Measurements from ENCODE around the gene CBX8. TPM values are rescaled to one million over a fixed set of nuclear protein-coding genes. Genes with fewer than 3 reads are reported as not detected.

Gene CBX8
- total RNA-seq, 1 donor from 2014 or later = 2.0 TPM

DNA sequence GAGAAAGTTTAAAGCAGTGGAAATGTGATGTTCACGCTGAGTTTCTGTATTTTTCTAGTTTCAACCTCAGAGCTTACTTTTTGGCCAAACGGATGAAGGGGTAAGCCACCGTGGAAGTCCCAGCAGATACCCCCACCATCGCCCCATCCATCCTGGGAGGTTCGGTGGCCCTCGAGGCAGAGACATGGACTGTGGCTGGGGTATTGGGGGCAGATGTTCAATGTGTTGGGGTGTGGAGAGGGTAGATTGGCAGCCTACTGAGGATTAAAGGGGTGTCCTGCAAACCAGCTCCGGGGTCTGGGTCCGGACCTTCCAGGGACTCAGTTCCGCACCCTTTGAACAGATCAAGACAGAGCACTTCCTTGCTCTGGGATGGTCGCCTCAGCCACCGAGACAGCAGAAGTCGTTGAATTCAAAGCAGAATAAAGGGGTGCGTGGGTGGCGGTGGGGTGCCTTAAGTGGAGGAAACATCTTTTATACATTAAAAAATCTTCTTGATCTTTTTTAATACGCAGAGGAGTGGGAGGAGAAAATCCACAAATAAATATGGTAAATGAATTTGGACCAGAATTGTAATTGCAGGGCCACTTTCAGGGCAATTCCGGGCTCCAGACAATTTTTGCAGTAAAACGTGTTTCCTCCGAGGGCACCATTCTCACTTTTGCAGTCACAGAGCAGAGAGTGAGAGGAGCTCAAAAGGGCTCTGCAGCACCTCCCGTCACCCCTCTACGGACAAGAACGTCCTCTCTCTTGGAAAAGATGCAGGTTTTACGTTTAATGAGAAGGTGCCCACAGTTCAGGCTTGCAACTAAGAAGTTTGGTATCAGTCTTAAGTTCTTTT lies 8.2 kb upstream of the CBX8 start:
- DNase-seq (ENCODE audit: low read depth in 2 of 2) = no peak

DNA sequence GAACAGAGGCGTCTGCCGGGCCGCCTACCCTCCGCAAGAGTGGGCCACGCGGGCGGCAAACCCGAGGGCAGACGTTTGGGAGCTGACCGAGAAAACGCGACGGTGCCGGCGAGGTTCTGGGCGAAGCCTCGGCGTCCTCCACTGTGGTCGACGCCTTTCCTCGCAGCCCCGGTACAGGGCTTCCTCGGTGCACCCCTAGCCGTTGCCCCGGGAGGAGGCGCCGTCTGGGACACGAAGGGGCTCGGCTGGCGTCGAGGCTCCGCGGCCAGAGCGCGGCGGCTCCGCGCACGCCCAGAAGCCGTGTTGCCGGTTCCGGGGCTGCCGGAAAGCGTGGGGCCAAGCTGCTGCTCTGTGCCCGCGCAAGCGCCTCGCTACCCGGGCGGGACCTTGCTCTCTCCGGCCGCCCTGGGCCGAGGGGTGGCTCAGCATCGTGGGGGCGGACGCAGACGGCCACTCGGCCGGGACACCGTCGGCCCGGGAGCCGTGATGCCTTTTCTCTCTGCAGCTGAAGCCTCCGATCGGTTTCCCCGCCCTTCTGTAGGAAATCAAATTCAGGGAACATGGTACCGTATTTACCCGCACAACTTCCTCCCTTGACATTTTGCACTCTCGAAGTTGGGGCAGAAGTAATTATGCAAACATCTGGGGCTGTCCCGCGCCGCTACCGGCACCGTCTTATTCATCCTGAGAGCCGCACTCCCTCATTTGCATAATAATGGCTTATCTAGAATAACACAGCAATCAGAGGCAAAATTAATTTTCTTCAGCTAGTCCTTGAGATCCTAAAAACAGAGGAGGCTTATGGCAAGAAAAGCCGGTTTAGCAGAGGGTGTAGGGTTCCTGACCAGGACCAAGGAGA lies 7.3 kb upstream of the CBX8 start:
- no peak for DNase-seq (ENCODE audit: low read depth in 2 of 2)

- no peak for DNase-seq (ENCODE audit: low read depth in 2 of 2)
Measured at GRCh38 chr17:79803421-79803996, 6.6 kb upstream of the CBX8 start.

- no peak for DNase-seq (ENCODE audit: low read depth in 2 of 2)
Measured at GRCh38 chr17:79802736-79803420, 6.0 kb upstream of the CBX8 start.

DNA sequence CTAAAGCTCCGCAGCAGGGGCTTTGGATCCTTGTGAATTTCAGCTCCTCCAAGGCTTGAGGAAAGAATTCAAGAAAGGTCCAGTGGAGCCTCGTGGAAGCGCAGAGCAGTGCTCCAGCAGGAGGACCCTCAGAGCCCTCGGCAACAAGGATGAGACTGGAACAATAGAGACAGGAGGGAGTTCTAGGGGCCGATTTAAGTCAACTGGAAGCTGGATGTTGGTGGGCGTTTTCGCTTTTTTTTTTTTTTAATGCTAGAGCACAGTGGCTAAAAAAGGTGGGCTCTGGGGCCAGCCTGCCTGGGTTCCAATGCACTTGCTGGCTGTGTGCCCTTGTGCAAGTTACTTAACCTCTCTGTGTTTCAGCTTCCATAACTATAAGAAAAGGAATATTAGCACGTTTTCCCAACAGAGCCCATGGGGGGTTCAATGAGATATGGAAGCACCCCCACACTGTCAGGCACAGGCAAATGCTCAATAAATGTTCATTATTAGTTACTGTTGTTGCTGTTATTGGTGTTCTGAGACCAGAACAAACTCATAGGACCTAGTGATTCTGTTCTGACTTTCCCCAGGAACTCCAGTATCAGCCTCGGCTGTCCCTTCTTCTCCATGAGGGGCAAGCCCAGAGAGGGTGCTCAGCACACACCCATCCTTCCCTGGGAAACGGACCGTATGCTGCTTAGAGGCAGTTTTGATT lies 5.3 kb upstream of the CBX8 start:
- no peak for DNase-seq (ENCODE audit: low read depth in 2 of 2)

DNA sequence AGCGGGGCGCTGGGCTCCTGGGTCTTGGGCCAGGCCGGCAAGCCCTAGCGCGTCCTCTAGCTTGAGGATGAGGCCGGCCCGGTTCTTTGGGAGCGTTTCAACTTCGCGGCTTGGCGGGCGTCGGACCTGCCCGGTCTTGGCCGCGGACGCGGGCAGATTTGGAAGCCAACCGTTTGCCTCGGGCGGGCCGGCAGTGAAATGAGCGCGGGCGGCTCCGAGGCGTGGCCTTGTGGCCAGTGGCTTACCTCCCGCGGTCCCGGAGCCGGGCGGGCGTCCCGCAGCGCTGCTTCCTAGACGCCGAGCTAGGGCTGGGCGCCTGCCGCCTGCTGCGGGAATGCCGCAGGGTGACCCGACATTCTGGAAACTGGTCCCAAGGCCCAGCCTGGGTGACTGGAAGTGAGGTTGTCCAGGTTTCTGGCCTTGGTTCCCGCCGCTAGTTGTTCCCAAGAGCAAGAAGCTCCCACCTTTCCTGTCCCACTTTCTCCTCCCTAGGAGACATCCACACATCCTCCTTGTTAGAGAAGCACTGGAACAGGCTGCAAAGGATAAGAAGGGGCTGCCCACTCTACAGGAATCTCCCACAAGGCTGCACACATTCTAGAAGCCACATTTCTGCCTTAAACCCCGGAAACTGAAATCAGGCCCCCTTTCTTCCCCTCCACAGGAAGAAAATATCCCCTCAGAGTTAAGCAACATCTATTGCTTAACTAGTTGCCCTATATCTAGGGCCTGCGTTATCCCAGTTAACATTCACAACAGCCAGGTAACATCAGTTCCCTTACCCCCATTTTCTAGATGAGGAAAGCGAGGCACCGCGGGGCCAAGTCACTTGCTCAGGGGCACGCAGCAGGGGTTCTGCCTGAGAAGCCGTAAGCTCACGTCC lies 4.5 kb upstream of the CBX8 start:
- no peak for DNase-seq (ENCODE audit: low read depth in 2 of 2)

DNA sequence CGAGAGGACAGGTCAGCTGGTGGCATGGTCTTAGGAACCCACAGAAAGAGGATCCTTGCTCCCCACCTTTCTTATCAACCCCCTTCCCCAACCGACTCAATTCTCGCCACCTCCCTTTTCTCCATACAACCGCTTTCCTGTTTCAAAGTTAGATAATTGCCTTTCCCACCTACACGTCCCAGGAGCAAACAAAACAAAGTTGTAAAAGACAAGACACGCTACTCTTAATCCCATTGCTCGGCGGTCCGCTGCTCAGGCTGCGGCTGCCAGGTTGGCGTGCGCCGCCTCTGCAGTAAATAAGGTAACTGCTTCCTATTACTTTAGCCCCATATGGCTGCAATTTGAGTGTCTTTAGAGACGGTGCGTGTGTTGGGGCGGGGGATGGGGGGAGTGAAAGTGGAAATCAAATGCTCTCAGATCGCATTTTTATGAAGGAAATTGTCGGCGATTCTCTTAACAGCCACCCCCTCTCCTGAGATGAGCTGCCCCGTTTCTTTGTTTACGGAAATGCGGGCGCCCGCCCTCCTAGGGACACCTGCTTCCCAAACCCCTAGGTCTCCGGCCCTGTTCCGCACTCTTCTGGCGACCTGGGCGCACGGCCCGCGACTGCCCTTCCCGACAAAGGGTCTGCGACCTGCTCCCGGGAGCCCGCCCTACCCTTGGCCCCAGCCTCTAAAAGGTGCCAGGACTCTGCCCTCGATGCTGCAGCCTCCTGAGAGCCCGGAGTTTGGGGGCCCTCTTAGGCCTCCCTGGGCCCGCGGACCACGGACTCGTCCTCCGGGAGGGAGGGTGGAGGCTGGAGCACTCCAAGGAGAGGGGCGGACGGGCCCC lies 3.7 kb upstream of the CBX8 start:
- no peak for DNase-seq (ENCODE audit: low read depth in 2 of 2)

GRCh38 chr17:79799538-79800324 lies 2.9 kb upstream of the CBX8 start:
- DNase-seq (ENCODE audit: low read depth in 2 of 2) = no peak

- DNase-seq (ENCODE audit: low read depth in 2 of 2) = no peak
Measured at GRCh38 chr17:79799174-79799537, 2.3 kb upstream of the CBX8 start.

GRCh38 chr17:79798299-79799173 lies 1.7 kb upstream of the CBX8 start:
- DNase-seq (ENCODE audit: low read depth in 2 of 2) = no peak

DNA sequence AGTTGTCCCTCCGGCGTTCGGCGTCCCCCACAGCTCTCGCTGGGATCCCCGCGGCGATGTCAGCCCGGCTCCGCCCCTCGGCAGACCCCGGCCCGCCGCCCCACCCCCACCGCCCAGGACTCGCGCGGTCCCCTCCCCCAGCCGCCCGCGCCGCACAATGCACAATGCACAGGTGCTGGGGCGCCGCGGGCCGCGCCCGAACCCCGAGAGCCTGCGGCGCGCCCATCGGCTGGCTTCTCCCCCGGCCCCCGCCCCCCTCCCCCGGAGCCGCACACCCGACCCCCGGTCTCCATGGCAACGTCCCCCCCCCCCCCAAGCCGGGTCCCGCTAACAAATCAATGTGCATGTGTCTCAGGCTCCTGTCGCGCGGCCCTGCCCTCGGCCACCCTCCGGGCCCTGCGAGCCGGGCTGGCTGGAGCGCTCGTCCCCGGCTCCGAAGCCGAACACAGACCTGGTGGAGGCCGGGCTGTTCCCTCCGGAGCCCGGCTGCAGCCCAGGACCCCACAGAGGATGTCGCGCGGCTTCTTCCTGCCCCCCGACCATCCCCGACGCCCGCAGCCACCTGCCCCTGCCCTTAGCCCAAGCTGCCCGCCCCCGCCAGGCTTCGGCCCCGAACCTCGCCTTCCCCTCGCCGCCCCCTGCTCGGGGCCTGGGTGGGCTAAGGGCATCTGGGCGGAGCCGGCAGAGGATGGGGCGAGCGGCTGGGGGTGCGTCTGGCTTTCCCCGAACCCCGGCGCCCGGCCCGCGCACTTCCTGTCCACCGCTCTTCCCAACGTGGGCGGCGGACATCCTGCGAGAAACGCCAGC lies 818 bp upstream of the CBX8 start:
- no peak for DNase-seq (ENCODE audit: low read depth in 2 of 2)

DNA sequence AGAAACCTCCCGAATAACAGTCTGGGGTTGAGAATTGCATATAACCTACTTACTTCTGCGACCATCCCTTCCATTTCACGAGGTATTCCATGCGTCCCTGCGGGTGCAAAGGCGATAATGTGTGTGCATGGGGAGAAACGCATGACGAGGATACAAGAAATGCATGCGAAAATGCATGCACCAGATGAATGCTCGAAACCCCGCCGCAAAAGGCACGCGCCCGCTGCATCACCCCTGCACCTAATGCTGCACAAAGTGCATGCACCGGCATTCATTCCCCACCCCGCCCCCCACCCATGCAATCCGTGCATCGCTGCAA lies 474 bp downstream of the CBX8 start:
- no peak for DNase-seq (ENCODE audit: low read depth in 2 of 2)

DNA sequence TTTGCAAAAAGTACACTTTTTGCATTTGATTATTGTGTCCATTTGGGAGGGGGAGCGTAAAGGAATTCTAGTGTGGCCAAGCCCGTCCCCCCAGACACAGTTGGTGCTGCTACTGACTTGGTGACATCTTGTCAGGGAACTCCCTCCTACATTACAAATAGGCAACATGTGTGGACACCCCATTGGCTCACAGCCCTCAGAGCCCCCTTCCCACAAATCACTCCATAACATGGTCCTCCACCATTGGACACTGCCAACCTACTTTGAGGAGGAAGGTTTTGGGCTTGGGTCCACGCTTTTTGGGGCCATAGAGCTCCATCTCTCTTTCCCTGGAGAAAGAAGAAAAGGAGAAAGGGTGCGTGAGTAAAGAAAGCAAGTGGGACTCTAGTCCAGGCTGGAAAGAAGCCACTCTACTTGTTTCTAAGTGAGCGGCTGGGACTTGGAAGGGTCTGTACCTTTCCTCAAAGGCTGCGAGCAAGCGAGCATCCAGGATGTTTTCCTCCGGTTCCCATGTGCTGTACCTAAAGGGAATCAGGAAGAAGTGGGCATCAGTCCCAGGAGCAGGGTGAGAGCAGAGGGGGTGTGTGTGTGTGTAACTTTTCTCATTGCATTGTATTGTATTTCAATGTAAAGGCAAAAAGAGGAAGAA lies 958 bp downstream of the CBX8 start:
- no peak for DNase-seq (ENCODE audit: low read depth in 2 of 2)

GRCh38 chr17:79794659-79795511 lies 2.0 kb downstream of the CBX8 start:
- no peak for DNase-seq (ENCODE audit: low read depth in 2 of 2)

- peak in 1 of 2 donors; percentile 42 for DNase-seq (ENCODE audit: low read depth in 2 of 2)
Measured at GRCh38 chr17:79793924-79794304, 3.0 kb downstream of the CBX8 start.

Data from lung microvascular endothelial cell (primary cell).